ENCODE measurements around the gene FIBP. TPM values are rescaled to one million over a fixed set of nuclear protein-coding genes. Genes with fewer than 3 reads are reported as not detected.

FIBP gene
- total and polyA plus RNA-seq, 8 donors = 18.0 to 56.2 (median 25.5) TPM

GRCh38 chr11:65931773-65932557 lies 43.7 kb upstream of the FIBP start:
- ATAC-seq (no peak), DNase-seq (no peak), FAIRE-seq (no peak)
- H3K27me3 ChIP-seq = no peaks in the 10 kb centered on the region
- H3K4me3 ChIP-seq = no peak overlapping the region
- no peaks in the 10 kb centered on the region for H3K9me3 ChIP-seq
- H3K27ac ChIP-seq = no peak overlapping the region
- WGBS, 2 donors = 56 to 59% methylated on average over 13 of the region's 13 CpGs
- intact Hi-C loops (cut with DNase I) = no loop called here
- TF ChIP-seq CTCF (IDR thresholded peaks at IDR 0.05) = no peak
- H3K4me1 ChIP-seq = no peaks in the 10 kb centered on the region
- H3K36me3 ChIP-seq = no peaks in the 10 kb centered on the region

- H3K4me1 ChIP-seq = no peaks in the 10 kb centered on the region
- H3K27ac ChIP-seq = no peak overlapping the region
- no peak for TF ChIP-seq CTCF (IDR thresholded peaks at IDR 0.05)
- intact Hi-C loops (cut with DNase I) = no loop called here
- H3K36me3 ChIP-seq = no peaks in the 10 kb centered on the region
- H3K9me3 ChIP-seq = no peaks in the 10 kb centered on the region
- no peak for DNase-seq
- WGBS, 2 donors = 59 to 71% methylated on average over 6 of the region's 6 CpGs
- ATAC-seq = no peak
- no peaks in the 10 kb centered on the region for H3K27me3 ChIP-seq
- FAIRE-seq = no peak
- no peak overlapping the region for H3K4me3 ChIP-seq
Measured at GRCh38 chr11:65928667-65929066, 40.4 kb upstream of the FIBP start.

- no peaks in the 10 kb centered on the region for H3K36me3 ChIP-seq
- peak in 2 of 4 donors; percentile 58 to 69 for ATAC-seq
- H3K27ac ChIP-seq = no peak overlapping the region
- no peak for TF ChIP-seq CTCF (IDR thresholded peaks at IDR 0.05)
- no peak overlapping the region for H3K4me3 ChIP-seq
- no peaks in the 10 kb centered on the region for H3K4me1 ChIP-seq
- no peaks in the 10 kb centered on the region for H3K9me3 ChIP-seq
- 53 to 60% methylated on average over 9 of the region's 9 CpGs for WGBS, 2 donors
- intact Hi-C loops (cut with DNase I) = no loop called here
- no peak for FAIRE-seq
- no peak for DNase-seq
- no peaks in the 10 kb centered on the region for H3K27me3 ChIP-seq
Measured at GRCh38 chr11:65927904-65928397, 39.7 kb upstream of the FIBP start.

- Histone ChIP-seq H3K36me3 (no peaks in the 10 kb centered on the region), H3K27ac (no peak overlapping the region), H3K4me1 (peaks cover 0 to 5% (median 3%) of the 10 kb centered on the region in 3 donors), H3K4me3 (no peak overlapping the region), H3K9me3 (no peaks in the 10 kb centered on the region), H3K27me3 (no peaks in the 10 kb centered on the region)
- TF ChIP-seq CTCF (IDR thresholded peaks at IDR 0.05) = no peak
- no peak for ATAC-seq
- no peak for DNase-seq
- WGBS, 2 donors = 26 to 36% methylated on average over 2 of the region's 2 CpGs
- FAIRE-seq = no peak
- intact Hi-C loops (cut with DNase I) = no loop called here
Measured at GRCh38 chr11:65925397-65925796, 37.1 kb upstream of the FIBP start.

GRCh38 chr11:65922565-65922964 lies 34.3 kb upstream of the FIBP start:
- Histone ChIP-seq H3K4me1 (peaks cover 0 to 11% (median 10%) of the 10 kb centered on the region in 3 donors), H3K27me3 (no peaks in the 10 kb centered on the region), H3K9me3 (no peaks in the 10 kb centered on the region), H3K36me3 (no peaks in the 10 kb centered on the region), H3K27ac (no peak overlapping the region), H3K4me3 (no peak overlapping the region)
- 89% methylated on average over 3 of the region's 3 CpGs for WGBS, 2 donors
- FAIRE-seq = no peak
- ATAC-seq = no peak
- DNase-seq = no peak
- no peak for TF ChIP-seq CTCF (IDR thresholded peaks at IDR 0.05)
- intact Hi-C loops (cut with DNase I) = no loop called here
